ENCODE data around the gene OR1J2.

OR1J2 gene

DNA sequence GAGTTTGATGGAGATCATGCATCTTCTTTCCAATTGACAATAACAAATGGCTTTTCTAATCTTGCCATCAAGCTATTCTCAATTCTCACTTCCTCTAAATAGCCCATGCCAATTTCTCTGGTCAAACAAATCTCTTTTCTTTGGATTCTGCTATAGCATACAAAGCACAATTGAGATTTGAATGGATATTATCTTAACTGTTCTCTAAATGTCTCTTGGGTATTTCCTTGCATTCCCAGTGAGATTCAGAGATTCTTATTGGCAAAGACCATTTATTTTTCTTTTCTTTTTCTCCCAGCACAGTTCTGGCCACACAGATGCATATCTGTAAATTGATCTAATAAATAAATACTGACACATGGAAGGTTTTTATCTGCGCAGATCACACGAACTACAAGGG, 42.2 kb downstream of the OR1J2 start, which contains the start of gene OR1N2:
TSS of gene OR1N2 (plus strand) at position 301 of the 400 bp plus-strand sequence. CDS start 100 bp downstream, outside the sequence.
- no peak for DNase-seq
